ENCODE data around the gene PRXL2B.

- TF ChIP-seq CTCF (conservative IDR thresholded peaks at IDR 0.05 in 1 of 2, IDR thresholded peaks at IDR 0.05 in 1 of 2; ENCODE audit: extremely low read depth in 1 of 2, insufficient read depth in 1 of 2, low read depth in 1 of 2, low read length in 2 of 2), result no peak
- TF ChIP-seq EZH2 (IDR thresholded peaks at IDR 0.05; ENCODE audit: borderline replicate concordance, low read length), result no peak
Observed at GRCh38 chr1:2584686-2585317, 1.8 kb upstream of the PRXL2B start.

Data from mammary epithelial cell (primary cell).